GM21528 (cell line): ENCODE data around the gene MYBL2.
"Not testable (repeated sequence)": the region's sequence is repeated elsewhere in the genome, so short reads cannot be mapped to it uniquely, and the experiment has no call there.

Experiments used
- ATAC-seq: cut with Tn5 transposase; IDR thresholded peaks from one replicate; pipeline ENCODE4 v1.9.1; 2021; ENCODE audit warnings: mild to moderate bottlenecking, moderate library complexity; ENCODE audit not compliant: unreplicated experiment, low FRiP score

The MYBL2 gene

DNA sequence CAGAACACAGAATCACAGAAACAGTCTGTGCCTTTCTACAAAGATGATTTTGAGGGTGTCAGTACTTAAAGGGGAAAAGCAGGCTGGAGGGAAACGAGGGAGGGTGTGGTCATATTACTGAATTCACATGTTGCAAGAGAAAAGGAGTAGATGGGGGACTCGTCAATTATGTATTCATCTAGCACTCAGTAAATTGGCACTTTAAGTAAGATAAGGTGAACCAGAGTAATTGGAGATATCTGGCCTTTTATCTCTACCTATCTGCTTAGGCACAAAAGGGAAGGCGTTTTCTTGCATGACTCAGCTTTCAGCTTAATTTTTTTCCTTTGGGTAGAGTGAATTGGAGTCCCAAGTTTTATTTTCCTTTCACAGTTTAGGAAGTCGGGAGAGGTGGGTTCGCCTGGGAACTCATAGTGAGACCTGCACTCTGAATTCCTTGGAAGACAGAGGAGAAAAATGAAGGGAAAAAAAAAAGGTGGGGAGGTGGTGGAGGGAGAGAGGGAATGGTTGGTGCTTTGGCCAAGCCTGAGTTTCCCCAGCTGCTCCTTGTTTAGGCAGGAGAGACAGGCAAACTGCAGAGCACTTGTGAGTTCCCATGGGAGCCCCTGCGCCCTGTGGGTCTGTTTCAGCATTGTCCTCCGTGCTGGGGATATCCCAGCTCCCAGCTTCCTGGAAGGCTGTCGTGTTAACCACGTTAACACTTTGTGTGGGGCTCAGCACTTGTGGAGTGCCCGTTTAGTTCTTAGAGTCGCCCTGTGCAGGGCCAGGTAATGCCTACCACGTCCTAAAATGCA lies 79.6 kb downstream of the MYBL2 start:
- ATAC-seq: no peak

- ATAC-seq: no peak
Observed at GRCh38 chr20:43748274-43748673, 81.4 kb downstream of the MYBL2 start.

DNA sequence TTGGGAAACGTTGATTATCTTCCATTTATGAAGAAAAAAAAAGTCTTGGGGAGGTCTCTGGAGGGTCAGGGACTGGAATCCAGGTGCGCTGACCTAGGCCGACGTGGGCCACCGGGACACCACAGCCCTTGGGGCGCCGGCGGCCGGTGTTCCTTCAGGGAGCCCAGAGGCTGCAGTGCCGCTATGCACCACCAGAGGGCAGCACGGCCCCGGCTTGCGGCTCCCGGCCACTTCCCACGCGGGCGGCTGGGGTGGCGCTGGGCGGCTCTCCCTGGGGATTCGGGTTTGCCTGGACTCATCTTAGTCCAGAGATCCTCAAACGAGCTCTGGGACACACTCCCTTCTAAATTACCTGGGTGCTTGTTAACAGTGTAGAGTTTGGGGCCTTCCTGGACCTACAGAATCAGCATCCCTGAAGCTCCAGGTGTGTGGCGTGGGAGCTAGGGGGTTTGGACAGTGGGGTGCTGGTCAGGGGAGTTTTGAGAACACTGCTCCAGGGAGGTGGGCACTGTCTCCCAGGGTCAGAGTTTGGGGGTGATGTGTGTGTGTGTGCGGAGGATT lies 82.9 kb downstream of the MYBL2 start:
- ATAC-seq: no peak

- ATAC-seq: no peak
Observed at GRCh38 chr20:43750774-43751166, 83.9 kb downstream of the MYBL2 start.

DNA sequence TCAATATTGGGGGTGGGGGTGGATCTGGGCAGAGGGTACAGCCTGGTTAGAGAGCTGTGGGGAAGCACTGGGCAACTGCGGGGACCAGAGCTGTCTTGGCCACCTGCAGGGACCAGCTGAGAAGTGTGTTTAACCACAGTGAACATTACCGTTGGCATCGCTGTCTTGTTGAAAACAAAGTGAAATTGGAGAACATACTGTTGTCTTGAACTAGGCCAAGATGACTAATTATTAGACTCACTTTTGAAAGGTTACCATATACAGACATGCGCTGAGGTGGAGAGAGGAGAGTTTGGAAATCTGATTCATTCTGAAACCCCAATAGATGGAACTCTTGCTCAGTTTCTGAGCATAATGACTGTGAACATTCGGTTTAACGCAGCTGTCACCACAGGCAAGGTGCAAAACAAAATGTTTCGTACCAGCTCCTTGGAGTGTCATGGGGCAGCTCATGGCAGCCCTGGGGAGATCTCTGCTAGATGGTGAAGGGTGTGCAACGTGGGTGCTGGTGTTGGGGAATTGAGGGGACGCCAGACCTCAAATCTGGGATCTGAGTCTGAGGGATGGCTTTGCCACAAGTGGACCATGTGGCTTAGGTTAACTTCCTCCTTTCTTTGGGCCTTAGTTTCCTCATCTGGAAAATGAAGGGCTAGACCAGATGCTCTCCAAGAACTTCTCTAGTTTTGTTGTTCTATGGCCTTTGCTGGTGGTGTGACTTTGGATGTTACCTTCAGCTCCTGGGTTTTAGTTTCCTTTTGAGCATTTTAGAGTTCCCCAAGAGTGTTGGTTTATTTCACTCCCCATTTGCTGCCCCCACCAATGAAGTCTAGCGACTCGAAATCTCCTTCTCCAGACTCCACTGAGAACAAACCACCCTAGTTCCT lies 84.5 kb downstream of the MYBL2 start:
- peak; percentile 71 for ATAC-seq

DNA sequence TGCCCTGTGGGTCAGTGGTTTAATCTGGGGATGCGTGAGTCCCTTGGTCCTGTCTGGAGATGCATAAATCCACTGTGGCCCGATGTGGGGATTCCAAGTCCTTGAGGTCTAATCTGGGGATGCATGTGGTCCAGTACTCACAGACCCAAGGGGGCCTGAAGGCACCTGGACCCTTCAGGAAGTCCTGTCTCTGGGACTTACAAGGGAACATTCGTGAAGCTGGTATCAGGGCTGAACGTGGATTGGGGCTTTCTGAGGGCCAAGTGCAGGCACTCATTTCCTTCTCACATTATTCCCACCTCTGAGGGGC lies 85.1 kb downstream of the MYBL2 start:
- ATAC-seq: no peak

GRCh38 chr20:43752561-43753301 lies 85.8 kb downstream of the MYBL2 start:
- ATAC-seq: peak; percentile 55

GRCh38 chr20:43755390-43755789 lies 88.5 kb downstream of the MYBL2 start:
- ATAC-seq: no peak

DNA sequence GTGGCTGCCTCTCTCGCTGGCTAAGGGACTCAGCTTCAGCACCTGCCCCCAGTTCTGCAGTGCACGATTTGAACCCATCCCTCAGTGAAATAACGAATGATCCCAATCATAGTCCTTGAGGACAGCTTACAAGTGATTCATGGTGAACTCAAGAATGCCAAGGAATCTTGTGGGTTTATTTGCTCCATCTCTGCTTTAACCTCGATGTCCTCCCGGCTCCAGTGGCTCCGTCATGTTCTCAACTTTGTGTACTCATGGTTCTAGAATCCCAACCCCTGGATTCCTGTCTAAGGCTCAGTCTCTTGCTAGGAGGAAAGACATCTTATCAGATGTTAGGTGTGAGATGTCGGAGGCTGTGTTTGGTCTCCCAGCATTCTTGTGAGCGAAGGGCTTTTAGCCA lies 88.9 kb downstream of the MYBL2 start:
- no peak for ATAC-seq

GRCh38 chr20:43757888-43758287 lies 91.0 kb downstream of the MYBL2 start:
- not testable (repeated sequence) for ATAC-seq

GRCh38 chr20:43761386-43762340 lies 94.7 kb downstream of the MYBL2 start:
- no peak for ATAC-seq

DNA sequence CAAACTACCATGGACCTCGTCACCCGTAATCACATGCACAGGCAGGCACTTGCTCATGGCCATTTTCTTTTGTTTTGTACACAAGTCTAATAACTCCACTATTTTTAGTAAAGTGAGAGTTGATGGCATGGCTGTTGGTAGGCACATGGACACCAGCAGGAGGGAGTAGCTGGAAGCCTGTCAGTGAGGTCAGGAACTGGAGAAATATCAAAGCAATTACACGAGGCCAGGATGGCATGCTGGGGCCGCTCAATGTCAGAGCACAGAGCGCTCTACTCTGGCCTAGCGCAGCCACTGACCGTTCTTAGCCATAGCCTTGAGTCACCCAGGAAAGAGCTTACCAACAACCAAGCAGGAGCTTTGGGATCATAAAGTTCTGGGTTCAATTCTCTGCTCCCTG lies 96.0 kb downstream of the MYBL2 start:
- no peak for ATAC-seq

DNA sequence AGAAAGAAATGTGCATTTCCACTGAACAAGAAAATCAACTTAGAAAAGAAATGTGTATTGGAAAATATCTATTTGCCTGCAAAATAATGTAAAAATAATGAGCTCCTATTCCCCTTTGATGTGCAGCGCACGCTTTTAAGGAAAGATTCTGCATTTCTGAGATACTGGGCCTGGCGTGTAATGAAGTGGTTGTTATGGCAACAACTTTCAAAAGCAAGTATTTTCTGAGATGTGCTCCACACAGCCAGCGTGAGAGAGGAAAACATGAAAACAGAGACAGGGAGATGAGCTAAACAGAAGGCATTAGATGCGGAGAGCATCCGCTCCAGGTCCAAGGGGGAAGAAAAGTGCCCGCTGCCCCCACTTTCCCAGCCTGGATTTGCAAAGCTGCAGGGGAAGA lies 99.0 kb downstream of the MYBL2 start:
- no peak for ATAC-seq
